IMR-90 (cell line): ENCODE measurements around the gene ABCA4. TPM values are rescaled to one million over a fixed set of nuclear protein-coding genes. Genes with fewer than 3 reads are reported as not detected.
A peak's percentile ranks its signal among the peaks of the same experiment; 100 is the strongest.

Experiments
- ATAC-seq: fragments of 200-7000 bp; cut with Tn5 transposase; 2 replicates; pipeline ENCODE4 v1.9.1; 2020; ENCODE audit warnings: low read depth, mild to moderate bottlenecking, moderate library complexity
- BruUV-seq: library from RNA; stranded (reverse); fragments of 400-500 nt; replicated peaks from 2 replicates; lab custom pipeline; 2021; lab: Mats Ljungman, UMichigan
- CTCF ChIA-PET: fragments of 300-600 bp; formaldehyde crosslinking; extraction: SDS; loops from one replicate; lab custom pipeline; 2021; ENCODE audit warnings: antibody characterized with exemption; lab: Yijun Ruan, JAX
- POLR2A ChIA-PET: fragments of 300-600 bp; sonication (Branson Sonifier 250); formaldehyde crosslinking; loops from one replicate; lab custom pipeline; 2022; ENCODE audit warnings: antibody characterized with exemption; ENCODE audit not compliant: unreplicated experiment; lab: Charles Lee
- DNase-seq: peaks from one replicate; pipeline ENCODE4 v3.0.0; 2013
- H2AFZ ChIP-seq: replicated peaks from 2 replicates; pipeline ENCODE3; 2013; ENCODE audit warnings: low read length, mild to moderate bottlenecking; ENCODE audit not compliant: poor library complexity
- H2AK5ac ChIP-seq: 2 replicates; pipeline ENCODE4 v1.6.1; 2013; ENCODE audit warnings: low read depth, low read length, inconsistent platforms
- H2AK9ac ChIP-seq: replicated peaks from 2 replicates; pipeline ENCODE3; 2013; ENCODE audit warnings: mild to moderate bottlenecking, low read depth, low read length, moderate library complexity; ENCODE audit not compliant: poor library complexity
- H2BK120ac ChIP-seq: 2 replicates; pipeline ENCODE4 v1.6.1; 2013; ENCODE audit warnings: low read depth, low read length, inconsistent platforms
- H2BK15ac ChIP-seq: 3 replicates; pipeline ENCODE4 v1.6.1; 2013; ENCODE audit warnings: low read depth, low read length, inconsistent platforms
- H2BK20ac ChIP-seq: 2 replicates; pipeline ENCODE4 v1.6.1; 2013; ENCODE audit warnings: low read depth, mild to moderate bottlenecking, inconsistent platforms, low read length, moderate library complexity
- H2BK5ac ChIP-seq: 2 replicates; pipeline ENCODE4 v1.6.1; 2013; ENCODE audit warnings: mild to moderate bottlenecking, low read depth, low read length, inconsistent platforms; ENCODE audit not compliant: poor library complexity, severe bottlenecking
- H3K14ac ChIP-seq: replicated peaks from 2 replicates; pipeline ENCODE4 v1.6.1; 2013; ENCODE audit warnings: low read depth, low read length, inconsistent platforms
- H3K18ac ChIP-seq: 2 replicates; pipeline ENCODE4 v1.6.1; 2013; ENCODE audit warnings: low read depth, low read length, control low read depth
- H3K23ac ChIP-seq: 2 replicates; pipeline ENCODE4 v1.6.1; 2013; ENCODE audit warnings: low read depth, low read length, inconsistent platforms
- H3K27ac ChIP-seq: 2 replicates; pipeline ENCODE4 v1.5.1; 2013; ENCODE audit warnings: mild to moderate bottlenecking, control low read depth, low read length; ENCODE audit not compliant: insufficient read depth
- H3K27me3 ChIP-seq: 2 replicates; pipeline ENCODE4 v1.6.1; 2013; ENCODE audit warnings: low read length; ENCODE audit not compliant: control insufficient read depth, insufficient read depth
- H3K36me3 ChIP-seq: 2 replicates; pipeline ENCODE4 v1.6.1; 2013; ENCODE audit warnings: low read length, mixed read lengths; ENCODE audit not compliant: control insufficient read depth, insufficient read depth
- H3K4ac ChIP-seq: 2 replicates; pipeline ENCODE4 v1.6.1; 2013; ENCODE audit warnings: low read depth, low read length, inconsistent platforms
- H3K4me1 ChIP-seq: 2 replicates; pipeline ENCODE4 v1.6.1; 2013; ENCODE audit warnings: low read length, mixed read lengths; ENCODE audit not compliant: control insufficient read depth, insufficient read depth
- H3K4me2 ChIP-seq: 2 replicates; pipeline ENCODE4 v1.6.1; 2013; ENCODE audit warnings: low read depth, mild to moderate bottlenecking, control low read depth, low read length, moderate library complexity
- H3K4me3 ChIP-seq: 2 replicates; pipeline ENCODE4 v1.5.1; 2013; ENCODE audit warnings: low read depth, mild to moderate bottlenecking, control low read depth, low read length, moderate library complexity; ENCODE audit not compliant: insufficient read depth
- H3K56ac ChIP-seq: 2 replicates; pipeline ENCODE4 v1.6.1; 2013; ENCODE audit warnings: low read length, inconsistent platforms; ENCODE audit not compliant: insufficient read depth; ENCODE audit errors: extremely low read depth
- H3K79me1 ChIP-seq, 2 experiments: 2 replicates each; pipeline ENCODE4 v1.6.1; 2013; ENCODE audit warnings: low read length in 2 of 2, inconsistent platforms in 1 of 2, low read depth in 1 of 2
- H3K9ac ChIP-seq: 2 replicates; pipeline ENCODE4 v1.6.1; 2013; ENCODE audit warnings: low read depth, low read length, control low read depth
- H3K9me1 ChIP-seq: 2 replicates; pipeline ENCODE4 v1.6.1; 2013; ENCODE audit warnings: low read length, inconsistent platforms; ENCODE audit not compliant: insufficient read depth
- H3K9me3 ChIP-seq: 2 replicates; pipeline ENCODE4 v1.6.1; 2013; ENCODE audit warnings: low read length; ENCODE audit not compliant: control insufficient read depth, insufficient read depth
- H4K20me1 ChIP-seq: 2 replicates; pipeline ENCODE4 v1.6.1; 2013; ENCODE audit warnings: low read length, inconsistent platforms; ENCODE audit not compliant: insufficient read depth
- H4K5ac ChIP-seq: 2 replicates; pipeline ENCODE4 v1.6.1; 2013; ENCODE audit warnings: mild to moderate bottlenecking, low read depth, low read length, control low read depth
- H4K8ac ChIP-seq, 2 experiments: 2 replicates each; pipeline ENCODE4 v1.6.1; 2013; ENCODE audit warnings: low read depth in 2 of 2, low read length in 2 of 2, control low read depth in 1 of 2, inconsistent platforms in 1 of 2
- H4K91ac ChIP-seq: 2 replicates; pipeline ENCODE4 v1.6.1; 2013; ENCODE audit warnings: low read depth, low read length, inconsistent platforms; ENCODE audit not compliant: insufficient read depth
- CEBPB ChIP-seq: IDR thresholded peaks from 2 replicates; pipeline ENCODE4 v1.6.1; 2012; ENCODE audit warnings: low read depth, low read length, improper control_type of control experiment
- CHD1 ChIP-seq: IDR thresholded peaks from 2 replicates; pipeline ENCODE4 v1.6.1; 2012; ENCODE audit warnings: low read depth, low read length, improper control_type of control experiment
- FOS ChIP-seq: fragments of 150-350 bp; IDR thresholded peaks from 2 replicates; pipeline ENCODE4 v1.6.1; 2016; ENCODE audit warnings: low read depth, low read length
- MXI1 ChIP-seq: IDR thresholded peaks from 2 replicates; pipeline ENCODE4 v1.6.1; 2012; ENCODE audit warnings: low read depth, mild to moderate bottlenecking, low read length, moderate library complexity, borderline replicate concordance
- RAD21 ChIP-seq: IDR thresholded peaks from 2 replicates; pipeline ENCODE4 v1.6.1; 2012; ENCODE audit warnings: low read length, improper control_type of control experiment
- RFX5 ChIP-seq: IDR thresholded peaks from 2 replicates; pipeline ENCODE4 v1.8.0; 2012; ENCODE audit warnings: low read depth, mild to moderate bottlenecking, low read length, moderate library complexity
- USF2 ChIP-seq: fragments of 150-350 bp; IDR thresholded peaks from 2 replicates; pipeline ENCODE4 v1.6.1; 2017; ENCODE audit warnings: mild to moderate bottlenecking, antibody characterized with exemption, low read length, low read depth
- dilution Hi-C: fragments of 300-500 bp; cut with HindIII; formaldehyde crosslinking; loops from one replicate; pipeline ENCODE4 v1.14.3; 2018; ENCODE audit warnings: low sequenced_read_pairs; ENCODE audit not compliant: unreplicated experiment
- in situ Hi-C: fragments of 300-500 bp; cut with MboI; formaldehyde crosslinking; loops from 3 replicates; pipeline ENCODE4 v1.14.3; 2019; ENCODE audit warnings: low sequenced_read_pairs, inconsistent platforms, mixed read lengths
- intact Hi-C: fragments of 100-400 bp; cut with micrococcal nuclease; formaldehyde crosslinking; loops from 2 replicates; pipeline ENCODE4 v1.10.0; 2022
- polyA plus RNA-seq, 3 experiments: library from polyadenylated mRNA; depleted of rRNA; stranded (reverse); fragments of >200 nt; gene quantifications; 2 replicates each; pipeline ENCODE4 v1.2.3, GENCODE V29; 2012; ENCODE audit warnings: low replicate concordance in 1 of 3
- total RNA-seq: library from RNA; depleted of rRNA; stranded (reverse); fragments of >200 nt; gene quantifications from 2 replicates; pipeline ENCODE4 v1.2.3, GENCODE V29; 2012

ABCA4 gene
- total and polyA plus RNA-seq, 2 of the 4 experiments (the other 2 are of a cell fraction) = under 0.01 to 0.36 TPM

DNA sequence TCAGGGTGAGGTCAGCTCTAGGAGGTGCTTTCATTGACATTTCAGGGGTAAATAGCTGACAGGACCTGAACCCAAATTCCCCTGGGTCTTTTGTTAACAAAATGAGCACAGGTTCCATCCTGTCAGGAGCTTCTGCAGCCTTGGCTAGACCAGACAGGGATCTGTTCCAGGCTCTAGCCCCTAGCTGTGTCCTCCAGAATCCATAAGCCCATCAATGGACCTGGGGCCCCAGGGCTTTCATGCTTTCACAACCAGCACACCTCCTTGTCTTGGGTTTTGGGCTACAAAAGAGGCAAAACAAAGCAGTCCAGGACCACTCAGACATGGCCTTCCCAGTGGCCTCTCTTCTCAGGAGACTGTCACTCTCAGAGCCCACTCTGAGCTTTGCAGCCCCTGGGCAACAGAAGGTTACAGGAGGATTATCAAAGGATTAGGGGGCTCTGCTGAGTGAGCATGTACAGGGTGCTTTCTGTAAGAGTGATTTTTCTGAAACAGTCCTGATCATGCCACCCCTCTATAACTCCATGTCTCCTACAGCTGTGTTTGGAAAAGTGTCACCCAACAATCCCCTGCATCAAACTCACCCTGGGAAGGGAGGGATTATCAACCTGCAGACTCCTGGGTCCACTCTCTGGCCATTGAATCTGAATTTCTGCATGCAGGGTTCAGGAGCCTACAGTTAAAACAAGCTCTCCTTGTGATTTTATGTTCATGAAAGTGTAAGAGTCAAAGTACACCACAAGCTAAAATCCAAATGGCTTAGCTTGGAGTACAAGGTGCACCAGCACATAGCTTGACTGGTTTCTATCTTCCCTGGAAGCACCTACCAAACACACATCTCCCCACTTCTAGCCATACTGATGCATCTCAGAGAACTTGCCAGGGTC is 144.0 kb downstream of the ABCA4 start:
- Histone ChIP-seq H3K9me3 (no peaks in the 10 kb centered on the region), H3K27me3 (no peaks in the 10 kb centered on the region; the same call in 1 of the 2 replicates), H2BK120ac (no peak overlapping the region; the same call in 1 of the 2 replicates), H2AK5ac (no peak overlapping the region), H3K9me1 (peaks cover 7% of the 10 kb centered on the region; the same call in 1 of the 2 replicates), H2BK15ac (0 out of 3 replicates have a peak overlapping the region, but pooled peaks have one; percentile 12), H3K79me1 (no peaks in the 10 kb centered on the region), H4K5ac (no peak overlapping the region), H2BK20ac (no peak overlapping the region), H3K4me1 (peaks cover 22% of the 10 kb centered on the region), H3K4me3 (no peak overlapping the region), H2BK5ac (no peak overlapping the region), H2AK9ac (no peak overlapping the region), H4K91ac (no peak overlapping the region), H3K4me2 (peak overlapping the region; percentile 31; the same call in 1 of the 2 replicates), H3K4ac (no peak overlapping the region), H4K8ac (no peak overlapping the region), H2AFZ (no peak overlapping the region), H3K14ac (no peak overlapping the region; the same call in 1 of the 2 replicates), H3K36me3 (no peaks in the 10 kb centered on the region), H3K23ac (no peak overlapping the region), H3K18ac (no peak overlapping the region), H3K27ac (no peak overlapping the region), H3K9ac (no peak overlapping the region), H4K20me1 (no peaks in the 10 kb centered on the region), H3K56ac (no peak overlapping the region)
- DNase-seq (no peak), ATAC-seq (no peak)
- POLR2A ChIA-PET = no interaction called here
- TF ChIP-seq RFX5 = no peak
- no peak for TF ChIP-seq MXI1
- TF ChIP-seq FOS = no peak
- no peak for TF ChIP-seq RAD21
- no peak for TF ChIP-seq USF2
- TF ChIP-seq CEBPB = no peak
- no peak for TF ChIP-seq CHD1
- no TSS peak for BruUV-seq
- dilution Hi-C loops (no loop called here), in situ Hi-C loops (no loop called here), intact Hi-C loops (loop anchor here (1.0 kb wide), 1 partner anchor 8 kb away; no protein-coding TSS in a partner anchor)
- CTCF ChIA-PET = interaction anchor here (0.6 kb wide), 1 partner anchor 359 kb away, joined by 3 read pairs; no protein-coding TSS in a partner anchor
